H1 (cell line): ENCODE results near the gene LTF. TPM values are rescaled to one million over a fixed set of nuclear protein-coding genes. Genes with fewer than 3 reads are reported as not detected.

Source experiments
- SIRT6 ChIP-seq: IDR thresholded peaks from one replicate; pipeline ENCODE4 v1.7.1; 2012; ENCODE audit warnings: low read length, inconsistent platforms
- TAF7 ChIP-seq: optimal IDR thresholded peaks from 2 replicates; pipeline ENCODE3; 2011; ENCODE audit warnings: low read depth, mild to moderate bottlenecking, inconsistent platforms, low read length, moderate library complexity, borderline replicate concordance
- polyA plus RNA-seq, 7 experiments: library from polyadenylated mRNA; depleted of rRNA in 3 of 7; stranded (reverse) in 5 of 7; unstranded in 2 of 7; fragments of >200 nt in 5 of 7; fragments of 200-250 nt in 2 of 7; gene quantifications; 1 replicate in 5 of 7; 2 replicates in 1 of 7; 4 replicates in 1 of 7; pipeline versions ENCODE4 v1.2.1 to v1.2.3, GENCODE V29; 2011 to 2013; ENCODE audit warnings: missing spikeins in 2 of 7, mixed read lengths in 2 of 7
- total RNA-seq: library from RNA; stranded (reverse); fragmentation: NEBNext Ultra II Directional; extraction: Animal tissue kit (Norgen Biotek cat#: 25700); gene quantifications from 2 replicates; pipeline ENCODE4 v1.2.1, GENCODE V29; 2021
- TF ChIP-seq, protein P1 (sequence below): IDR thresholded peaks from 2 replicates; pipeline ENCODE4 v1.6.1; 2011; ENCODE audit warnings: low read length, improper control_type of control experiment
- TF ChIP-seq, protein P2 (sequence below), 3 experiments: IDR thresholded peaks; 1 replicate in 2 of 3; 2 replicates in 1 of 3; pipeline versions ENCODE4 v1.5.1 to v1.6.1; 2011; ENCODE audit warnings: low read length in 3 of 3, mild to moderate bottlenecking in 3 of 3, inconsistent platforms in 2 of 3, low read depth in 1 of 3, moderate library complexity in 1 of 3; ENCODE audit not compliant: insufficient read depth in 1 of 3; ENCODE audit errors: control extremely low read depth in 1 of 3

LTF gene
- total and polyA plus RNA-seq, 2 of the 8 experiments (the other 6 are each of a cell fraction or from before 2014, with no cell fraction given) = 0.23 to 0.99 TPM

DNA sequence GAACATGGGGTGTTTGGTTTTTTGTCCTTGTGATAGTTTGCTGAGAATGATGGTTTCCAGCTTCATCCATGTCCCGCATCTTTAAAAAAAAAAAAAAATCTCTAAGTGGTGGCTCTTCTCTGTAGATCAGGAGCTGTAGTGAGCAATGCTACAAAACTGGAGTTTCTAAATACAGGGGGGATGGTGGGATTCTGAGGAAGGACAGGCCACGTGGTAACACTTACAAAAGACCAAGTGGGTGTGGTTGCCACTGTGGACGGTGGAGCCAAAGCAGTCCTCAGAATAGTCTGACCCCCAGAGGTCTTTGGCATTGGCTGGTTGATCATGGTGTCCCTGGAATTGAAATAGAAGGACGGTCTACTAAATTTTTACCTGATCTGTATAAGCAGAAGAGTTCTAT is 50.0 kb downstream of the LTF start (continued):
- TF ChIP-seq TAF7 = no peak
- no peak for TF ChIP-seq SIRT6
- TF ChIP-seq, protein P1, sequence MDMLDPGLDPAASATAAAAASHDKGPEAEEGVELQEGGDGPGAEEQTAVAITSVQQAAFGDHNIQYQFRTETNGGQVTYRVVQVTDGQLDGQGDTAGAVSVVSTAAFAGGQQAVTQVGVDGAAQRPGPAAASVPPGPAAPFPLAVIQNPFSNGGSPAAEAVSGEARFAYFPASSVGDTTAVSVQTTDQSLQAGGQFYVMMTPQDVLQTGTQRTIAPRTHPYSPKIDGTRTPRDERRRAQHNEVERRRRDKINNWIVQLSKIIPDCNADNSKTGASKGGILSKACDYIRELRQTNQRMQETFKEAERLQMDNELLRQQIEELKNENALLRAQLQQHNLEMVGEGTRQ = no peak
- TF ChIP-seq, protein P2, sequence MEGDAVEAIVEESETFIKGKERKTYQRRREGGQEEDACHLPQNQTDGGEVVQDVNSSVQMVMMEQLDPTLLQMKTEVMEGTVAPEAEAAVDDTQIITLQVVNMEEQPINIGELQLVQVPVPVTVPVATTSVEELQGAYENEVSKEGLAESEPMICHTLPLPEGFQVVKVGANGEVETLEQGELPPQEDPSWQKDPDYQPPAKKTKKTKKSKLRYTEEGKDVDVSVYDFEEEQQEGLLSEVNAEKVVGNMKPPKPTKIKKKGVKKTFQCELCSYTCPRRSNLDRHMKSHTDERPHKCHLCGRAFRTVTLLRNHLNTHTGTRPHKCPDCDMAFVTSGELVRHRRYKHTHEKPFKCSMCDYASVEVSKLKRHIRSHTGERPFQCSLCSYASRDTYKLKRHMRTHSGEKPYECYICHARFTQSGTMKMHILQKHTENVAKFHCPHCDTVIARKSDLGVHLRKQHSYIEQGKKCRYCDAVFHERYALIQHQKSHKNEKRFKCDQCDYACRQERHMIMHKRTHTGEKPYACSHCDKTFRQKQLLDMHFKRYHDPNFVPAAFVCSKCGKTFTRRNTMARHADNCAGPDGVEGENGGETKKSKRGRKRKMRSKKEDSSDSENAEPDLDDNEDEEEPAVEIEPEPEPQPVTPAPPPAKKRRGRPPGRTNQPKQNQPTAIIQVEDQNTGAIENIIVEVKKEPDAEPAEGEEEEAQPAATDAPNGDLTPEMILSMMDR (IDR thresholded peaks at IDR 0.05; ENCODE audit: control extremely low read depth in 1 of 3, insufficient read depth in 1 of 3, low read depth in 1 of 3, low read length in 3 of 3) = no peak
